ENCODE measurements around the gene DISC1.

The DISC1 gene

GRCh38 chr1:231828182-231828920, 201.8 kb downstream of the DISC1 start:
- no peak for DNase-seq

DNA sequence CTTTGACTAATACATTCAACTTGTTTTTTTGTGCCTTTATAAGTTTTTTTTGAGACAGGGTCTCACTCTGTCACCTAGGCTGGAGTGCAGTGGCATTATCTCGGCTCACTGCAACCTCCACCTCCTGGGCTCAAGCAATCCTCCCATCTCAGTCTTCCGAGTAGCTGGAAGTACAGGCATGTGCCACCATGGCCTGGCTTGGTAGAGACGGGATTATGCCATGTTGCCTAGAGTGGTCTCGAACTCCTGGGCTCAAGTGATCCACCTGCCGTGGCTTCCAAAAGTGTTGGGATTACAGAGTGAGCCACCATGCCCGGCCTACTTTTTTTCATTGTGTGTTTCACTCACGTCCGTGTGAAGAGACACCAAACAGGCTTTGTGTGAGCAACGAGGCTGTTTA, 202.7 kb downstream of the DISC1 start:
- DNase-seq = no peak

DNA sequence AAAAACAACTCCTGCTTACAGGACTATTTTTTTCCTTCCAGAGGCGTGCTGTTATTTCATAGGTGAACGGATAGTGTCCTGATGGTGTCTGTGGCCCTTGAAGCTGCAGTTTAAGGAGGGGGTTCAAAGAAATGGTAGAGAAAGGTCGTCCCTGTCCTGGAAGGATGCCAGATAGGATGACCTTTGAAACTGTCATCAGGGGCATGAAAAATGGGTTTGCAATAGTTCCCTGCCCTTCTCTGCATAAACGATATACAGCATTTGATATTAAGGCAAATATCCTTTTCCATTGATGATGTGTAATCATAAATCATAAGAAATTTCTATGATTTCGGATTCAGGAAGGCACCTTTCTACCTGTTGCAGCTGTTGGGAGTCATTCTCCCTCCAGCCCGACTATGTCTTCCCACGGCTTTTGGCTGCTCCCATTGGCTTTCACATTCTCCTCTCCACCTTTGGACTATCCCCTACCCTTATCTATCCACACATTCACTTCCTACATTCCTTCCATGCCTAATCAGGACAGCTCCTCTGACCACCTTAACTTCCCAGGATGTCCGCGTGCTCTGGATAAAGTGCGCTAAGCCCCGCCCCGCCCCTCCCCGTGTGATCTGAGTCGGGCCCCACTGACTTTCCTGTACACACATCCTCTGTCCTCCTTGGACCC, 209.8 kb downstream of the DISC1 start:
- DNase-seq = no peak

- no peak for DNase-seq
These were observed 211.9 kb downstream of the DISC1 start for GRCh38 chr1:231838521-231838920.

GRCh38 chr1:231839999-231840398, 213.4 kb downstream of the DISC1 start:
- DNase-seq = no peak

- DNase-seq = no peak
These were observed 215.2 kb downstream of the DISC1 start for GRCh38 chr1:231841616-231842344.

- DNase-seq = no peak
These were observed 215.9 kb downstream of the DISC1 start for GRCh38 chr1:231842441-231842840.

GRCh38 chr1:231844986-231845502, 218.5 kb downstream of the DISC1 start:
- DNase-seq = no peak

- no peak for DNase-seq
These were observed 221.2 kb downstream of the DISC1 start for GRCh38 chr1:231847612-231848397.

DNA sequence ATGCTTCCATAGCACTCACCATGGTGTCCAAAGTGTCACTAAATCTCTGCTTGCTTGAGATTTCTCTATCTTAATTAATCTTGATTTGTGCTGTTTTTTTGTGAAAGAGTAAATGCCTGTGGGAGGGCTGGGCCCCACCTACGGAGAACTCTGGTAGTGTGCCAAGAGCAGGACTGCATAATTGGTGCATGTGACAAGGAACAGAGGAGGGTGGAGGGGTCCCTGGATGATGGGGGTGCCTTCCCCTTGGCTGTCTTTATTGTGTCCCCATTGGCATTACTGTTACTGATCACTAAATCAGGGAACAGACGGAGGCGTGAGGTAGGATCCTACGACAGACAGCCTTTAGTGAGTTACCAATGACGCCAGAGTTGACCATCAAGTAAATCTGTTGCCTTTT, 223.4 kb downstream of the DISC1 start:
- DNase-seq = no peak

DNA sequence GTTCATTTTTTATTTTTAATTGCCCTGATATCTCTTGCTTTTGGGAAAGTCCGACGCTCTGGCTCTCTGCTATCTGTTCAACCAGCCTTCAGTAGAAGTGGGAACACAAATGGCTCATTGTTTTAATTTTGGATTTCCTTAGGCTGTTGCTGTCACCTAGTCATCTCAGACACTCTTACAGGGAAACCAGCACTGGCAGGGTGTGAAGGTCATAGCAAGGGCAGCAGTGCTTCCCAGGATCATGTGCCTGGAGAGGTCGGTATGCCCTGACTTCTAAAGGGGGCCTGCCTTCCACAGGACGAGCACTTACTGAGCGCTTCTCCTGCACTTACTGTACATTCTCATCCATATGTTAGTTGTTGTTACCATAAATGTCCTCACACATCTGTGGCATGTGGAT, 224.2 kb downstream of the DISC1 start:
- no peak for DNase-seq

- no peak for DNase-seq
These were observed 227.1 kb downstream of the DISC1 start for GRCh38 chr1:231853588-231854207.

- DNase-seq = no peak
These were observed 228.8 kb downstream of the DISC1 start for GRCh38 chr1:231855361-231855760.

DNA sequence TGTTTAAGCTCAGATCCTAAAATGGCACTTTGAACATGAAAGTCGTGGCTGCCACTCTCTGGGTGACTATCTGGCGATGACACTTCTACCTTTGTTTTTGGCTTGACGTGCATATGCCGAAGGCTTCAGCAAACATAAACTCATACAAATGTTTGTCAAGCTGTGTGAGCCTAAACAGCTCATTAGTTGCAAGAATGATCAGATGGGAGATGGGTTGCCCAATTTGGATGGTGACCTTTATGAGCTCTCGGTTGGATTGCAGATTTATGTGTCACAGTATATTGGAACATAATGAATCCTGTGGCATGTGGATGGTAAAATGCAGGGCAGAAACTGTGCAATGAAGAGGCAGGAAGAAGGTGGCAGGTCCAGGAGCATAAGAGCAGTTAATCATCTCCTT, 229.3 kb downstream of the DISC1 start:
- DNase-seq = no peak

DNA sequence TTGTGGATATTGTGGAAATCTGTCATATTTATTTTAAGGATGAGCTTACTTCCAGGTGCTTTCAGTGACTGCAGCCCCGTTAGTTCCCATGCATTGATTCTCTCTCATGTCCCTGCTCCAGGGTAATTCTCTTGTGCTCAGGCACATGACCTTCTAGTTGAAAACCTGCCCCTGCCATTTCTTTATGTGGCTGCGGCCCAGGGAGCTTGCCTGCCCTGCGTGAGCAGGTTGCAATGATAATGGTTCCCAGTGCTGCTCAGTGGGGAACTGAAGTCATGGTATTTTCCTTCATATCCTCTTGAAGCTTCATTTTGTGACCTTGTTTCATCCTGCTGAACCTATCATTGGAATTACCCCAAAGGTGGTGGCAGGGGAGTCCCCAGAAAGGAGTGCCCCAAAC, 229.8 kb downstream of the DISC1 start:
- no peak for DNase-seq

GRCh38 chr1:231856894-231857293, 230.3 kb downstream of the DISC1 start:
- DNase-seq = no peak

- DNase-seq = no peak
These were observed 231.1 kb downstream of the DISC1 start for GRCh38 chr1:231857609-231858135.

DNA sequence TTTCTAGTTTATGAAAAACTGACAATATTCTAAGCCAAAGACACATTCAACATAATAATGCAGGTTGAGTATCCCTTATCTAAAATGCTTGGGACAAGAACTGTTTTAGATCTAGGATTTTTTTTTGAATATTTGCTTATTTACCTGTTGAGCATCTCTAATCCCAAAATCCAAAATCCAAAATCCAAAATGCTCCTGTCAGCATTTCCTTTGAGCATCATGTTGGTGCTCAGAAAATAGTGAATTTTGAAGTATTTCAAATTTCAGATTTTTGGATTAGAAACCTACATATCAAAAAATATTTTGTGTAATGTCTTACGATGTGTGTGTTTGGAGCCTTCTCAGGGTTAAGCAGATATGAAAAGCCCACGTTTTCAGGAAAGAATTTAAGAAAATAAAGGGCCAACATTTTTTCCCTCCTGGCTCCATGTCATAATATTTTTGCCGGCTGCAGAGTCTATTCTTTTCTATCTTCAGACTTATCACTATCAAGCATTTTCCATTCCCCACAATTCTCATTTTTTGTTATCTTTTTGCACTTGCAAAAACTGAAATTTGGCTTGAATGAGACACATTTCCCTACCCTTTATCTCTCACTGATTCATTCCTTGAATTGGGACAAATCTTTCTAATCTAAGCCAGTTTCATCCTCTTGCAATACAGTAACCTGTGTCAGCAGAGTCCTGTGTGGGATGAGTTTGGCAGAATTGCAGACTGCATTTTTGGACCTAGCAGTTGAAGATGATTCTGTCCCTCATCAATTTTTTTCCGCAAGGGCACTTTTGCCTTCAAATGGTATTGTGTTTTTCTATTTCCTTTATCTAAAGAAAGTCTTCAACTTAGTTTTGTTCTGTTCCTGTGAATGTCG, 233.9 kb downstream of the DISC1 start:
- DNase-seq = no peak

DNA sequence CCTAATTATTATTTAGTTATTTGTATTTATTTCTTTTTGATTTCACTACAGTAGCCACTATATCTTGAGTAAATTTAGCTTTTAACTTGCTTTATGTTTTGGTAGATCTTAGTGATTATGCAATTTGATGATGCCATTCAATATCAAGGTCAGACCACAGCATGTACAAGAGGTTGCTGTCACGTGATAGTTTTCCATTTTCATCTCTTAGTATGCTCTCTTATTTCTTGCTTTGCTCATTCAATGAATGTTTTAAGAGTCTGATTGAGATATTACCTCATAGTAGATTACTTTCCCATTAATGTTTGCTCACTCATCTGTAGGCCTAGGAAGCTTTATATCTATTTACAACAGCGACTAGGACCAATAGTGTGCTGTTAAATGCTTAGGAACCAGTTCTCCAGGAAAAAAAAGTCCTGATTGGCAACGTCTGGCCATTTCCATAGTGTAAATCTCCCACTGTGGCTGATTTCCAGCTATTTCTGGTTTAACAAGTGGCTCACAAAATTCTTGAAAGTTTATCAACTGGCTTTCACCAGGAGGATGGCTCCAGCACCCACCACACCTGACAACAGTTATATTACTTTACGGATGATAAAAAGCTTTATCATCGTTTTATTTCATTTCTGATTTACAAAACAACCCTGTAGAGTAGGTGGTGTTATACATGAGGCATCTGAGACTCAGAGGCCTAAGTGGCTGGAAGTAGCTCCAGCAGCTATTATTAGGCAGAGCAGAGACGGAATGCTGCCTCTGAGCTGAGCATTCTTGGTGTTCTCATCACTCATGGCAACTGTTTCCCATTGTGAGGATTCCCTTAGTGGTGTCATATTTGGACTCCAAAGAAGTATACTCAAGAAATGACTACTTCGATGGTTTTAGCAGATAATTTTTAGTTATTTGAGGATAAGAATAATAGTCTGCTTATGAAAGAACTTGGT, 235.2 kb downstream of the DISC1 start:
- DNase-seq = no peak

- DNase-seq = no peak
These were observed 236.0 kb downstream of the DISC1 start for GRCh38 chr1:231862611-231863010.
